HCT116 (cell line): ENCODE data around the gene ZNHIT2. TPM values are rescaled to one million over a fixed set of nuclear protein-coding genes. Genes with fewer than 3 reads are reported as not detected.

Experiments used
- ATAC-seq: fragments of 200-7000 bp; cut with Tn5 transposase; 2 replicates; pipeline ENCODE4 v1.9.1; 2020; ENCODE audit warnings: mild to moderate bottlenecking, moderate library complexity
- BruUV-seq: library from RNA; stranded (reverse); fragments of 400-500 nt; replicated peaks from 2 replicates; lab custom pipeline; 2021; lab: Mats Ljungman, UMichigan
- CTCF ChIA-PET: fragments of 300-600 bp; sonication (Branson Sonifier 250); formaldehyde crosslinking; loops from one replicate; lab custom pipeline; 2021; ENCODE audit warnings: antibody characterized with exemption; lab: Charles Lee
- POLR2A ChIA-PET: fragments of 300-600, 350-600 bp; sonication (Branson Sonifier 250); formaldehyde crosslinking; loops from one replicate; lab custom pipeline; 2021; ENCODE audit warnings: antibody characterized with exemption; lab: Charles Lee
- RAD21 ChIA-PET, 2 experiments: fragments of 300-600 bp; sonication (Branson Sonifier 250); formaldehyde crosslinking; loops; one replicate each; lab custom pipeline; 2023; ENCODE audit warnings: low total read pairs in 2 of 2; ENCODE audit not compliant: uncharacterized antibody in 2 of 2, unreplicated experiment in 2 of 2, low non-redundant PET in 1 of 2; lab: Charles Lee
- DNase-seq: peaks from one replicate; pipeline ENCODE4 v3.0.0-alpha.2; 2010; ENCODE audit warnings: low read depth, low spot score
- H2AFZ ChIP-seq: fragments of 200-600 bp; shearing (Covaris generic), sonication (generic); 2 replicates; pipeline ENCODE4 v1.6.1; 2017; ENCODE audit warnings: low read depth, mixed run types, mixed read lengths, antibody characterized with exemption, low read length; ENCODE audit not compliant: poor library complexity, severe bottlenecking
- H3K27ac ChIP-seq: 2 replicates; pipeline ENCODE4 v1.5.1; 2012; ENCODE audit warnings: low read depth, low read length
- H3K27me3 ChIP-seq: fragments of 200-600 bp; sonication (generic); 2 replicates; pipeline ENCODE4 v1.6.1; 2016; ENCODE audit warnings: mixed run types, low read length, mixed read lengths; ENCODE audit not compliant: insufficient read depth
- H3K36me3 ChIP-seq, 2 experiments: fragments of 200-500 bp in 1 of 2; fragments of 200-600 bp in 1 of 2; sonication (Bioruptor generic) in 1 of 2; sonication (generic) in 1 of 2; 2 replicates each; pipeline versions ENCODE4 v1.5.1 to v1.6.1; 2014 to 2016; ENCODE audit warnings: low read length in 2 of 2, inconsistent platforms in 1 of 2, mixed read lengths in 1 of 2, mixed run types in 1 of 2; ENCODE audit not compliant: insufficient read depth in 2 of 2, control insufficient read depth in 1 of 2
- H3K4me1 ChIP-seq, 2 experiments: fragments of 200-600 bp in 1 of 2; sonication (generic) in 1 of 2; 2 replicates each; pipeline versions ENCODE4 v1.5.1 to v1.6.1; 2012 to 2017; ENCODE audit warnings: low read length in 2 of 2, inconsistent platforms in 1 of 2, mild to moderate bottlenecking in 1 of 2, mixed read lengths in 1 of 2, mixed run types in 1 of 2, moderate library complexity in 1 of 2; ENCODE audit not compliant: insufficient read depth in 2 of 2, control insufficient read depth in 1 of 2
- H3K4me2 ChIP-seq: fragments of 200-600 bp; sonication (generic); 2 replicates; pipeline ENCODE4 v1.6.1; 2017; ENCODE audit warnings: mixed run types, low read length, mixed read lengths
- H3K4me3 ChIP-seq, 2 experiments: fragments of 200-600 bp in 1 of 2; sonication (generic) in 1 of 2; replicated peaks in 1 of 2; 2 replicates each; pipeline ENCODE4 v1.5.1; 2011 to 2016; ENCODE audit warnings: low read length in 2 of 2, control low read depth in 1 of 2, low read depth in 1 of 2, mild to moderate bottlenecking in 1 of 2, mixed read lengths in 1 of 2, mixed run types in 1 of 2
- H3K79me2 ChIP-seq: fragments of 200-600 bp; sonication (generic); 2 replicates; pipeline ENCODE4 v1.6.1; 2017; ENCODE audit warnings: mild to moderate bottlenecking, mixed run types, low read length, moderate library complexity, mixed read lengths; ENCODE audit not compliant: insufficient read depth
- H3K9ac ChIP-seq: fragments of 200-600 bp; sonication (generic); 2 replicates; pipeline ENCODE4 v1.6.1; 2016; ENCODE audit warnings: low read length, mixed read lengths
- H3K9me2 ChIP-seq: fragments of 200-600 bp; sonication (generic), shearing (Covaris generic); 2 replicates; pipeline ENCODE4 v1.6.1; 2017; ENCODE audit warnings: mixed run types, mild to moderate bottlenecking, moderate library complexity; ENCODE audit not compliant: insufficient read depth
- H3K9me3 ChIP-seq, 2 experiments: fragments of 200-500 bp in 1 of 2; fragments of 200-600 bp in 1 of 2; sonication (Bioruptor generic) in 1 of 2; sonication (generic) in 1 of 2; 2 replicates each; pipeline ENCODE4 v1.6.1; 2014 to 2017; ENCODE audit warnings: low read length in 2 of 2, mixed read lengths in 2 of 2, inconsistent platforms in 1 of 2, low read depth in 1 of 2, mild to moderate bottlenecking in 1 of 2, mixed run types in 1 of 2, moderate library complexity in 1 of 2; ENCODE audit not compliant: control insufficient read depth in 1 of 2, insufficient read depth in 1 of 2
- H4K20me1 ChIP-seq: fragments of 200-600 bp; sonication (generic), shearing (Covaris generic); 2 replicates; pipeline ENCODE4 v1.6.1; 2017; ENCODE audit warnings: mixed run types, mild to moderate bottlenecking, moderate library complexity; ENCODE audit not compliant: insufficient read depth
- ATF3 ChIP-seq: IDR thresholded peaks from 2 replicates; pipeline ENCODE4 v1.6.1; 2012
- CBX3 ChIP-seq: IDR thresholded peaks from 2 replicates; pipeline ENCODE4 v1.6.1; 2012; ENCODE audit warnings: low read depth
- CEBPB ChIP-seq: IDR thresholded peaks from 2 replicates; pipeline ENCODE4 v1.6.1; 2012; ENCODE audit warnings: low read depth
- CTCF ChIP-seq, 3 experiments: fragments of 200-600 bp in 1 of 3; sonication (generic) in 1 of 3; IDR thresholded peaks in 2 of 3; conservative IDR thresholded peaks in 1 of 3; 2 replicates each; pipeline ENCODE4 v1.5.1; 2012 to 2017; ENCODE audit warnings: low read depth in 2 of 3, low read length in 2 of 3, antibody characterized with exemption in 1 of 3, borderline replicate concordance in 1 of 3, control low read depth in 1 of 3, mild to moderate bottlenecking in 1 of 3, mixed read lengths in 1 of 3, mixed run types in 1 of 3, moderate library complexity in 1 of 3; ENCODE audit not compliant: insufficient read depth in 1 of 3
- EGR1 ChIP-seq: IDR thresholded peaks from 2 replicates; pipeline ENCODE4 v1.6.1; 2012; ENCODE audit warnings: low read depth
- ELF1 ChIP-seq: IDR thresholded peaks from 2 replicates; pipeline ENCODE4 v1.6.1; 2012; ENCODE audit warnings: low read depth, borderline replicate concordance
- EZH2 ChIP-seq: fragments of 200-600 bp; sonication (generic); IDR thresholded peaks from 2 replicates; pipeline ENCODE4 v1.6.1; 2017; ENCODE audit warnings: antibody characterized with exemption, mixed run types
- EZH2phosphoT487 ChIP-seq: fragments of 200-600 bp; IDR thresholded peaks from 2 replicates; pipeline ENCODE4 v1.6.1; 2018; ENCODE audit warnings: antibody characterized with exemption, borderline replicate concordance
- JUND ChIP-seq: IDR thresholded peaks from 2 replicates; pipeline ENCODE4 v1.6.1; 2012
- MAX ChIP-seq: IDR thresholded peaks from 2 replicates; pipeline ENCODE4 v1.6.1; 2012
- POLR2AphosphoS5 ChIP-seq: IDR thresholded peaks from 2 replicates; pipeline ENCODE4 v1.6.1; 2011; ENCODE audit warnings: mild to moderate bottlenecking, low read depth, low read length, moderate library complexity
- REST ChIP-seq: IDR thresholded peaks from 2 replicates; pipeline ENCODE4 v1.6.1; 2012; ENCODE audit warnings: low read depth
- SIN3A ChIP-seq: IDR thresholded peaks from 2 replicates; pipeline ENCODE4 v1.6.1; 2012; ENCODE audit warnings: low read depth
- SRF ChIP-seq: IDR thresholded peaks from 2 replicates; pipeline ENCODE4 v1.6.1; 2012; ENCODE audit warnings: low read depth
- YY1 ChIP-seq: IDR thresholded peaks from 2 replicates; pipeline ENCODE4 v1.6.1; 2011; ENCODE audit warnings: low read length, low read depth, moderate library complexity, mild to moderate bottlenecking; ENCODE audit not compliant: insufficient replicate concordance; ENCODE audit errors: extremely low read depth
- ZBTB33 ChIP-seq: IDR thresholded peaks from 2 replicates; pipeline ENCODE4 v1.6.1; 2011; ENCODE audit warnings: mild to moderate bottlenecking, low read length, moderate library complexity; ENCODE audit not compliant: insufficient replicate concordance; ENCODE audit errors: extremely low read depth
- ZFX ChIP-seq: fragments of 450-650 bp; IDR thresholded peaks from 2 replicates; pipeline ENCODE4 v1.6.1; 2017
- ZNF274 ChIP-seq: fragments of 200-500 bp; sonication (Bioruptor generic); IDR thresholded peaks from 2 replicates; pipeline ENCODE4 v1.6.1; 2014; ENCODE audit warnings: mild to moderate bottlenecking, low read depth, low read length, inconsistent platforms
- intact Hi-C: fragments of 100-400 bp; cut with micrococcal nuclease; formaldehyde crosslinking; loops from 2 replicates; pipeline ENCODE4 v1.10.0; 2022
- total RNA-seq: library from RNA; stranded (reverse); gene quantifications from one replicate; pipeline ENCODE4 v1.2.1, GENCODE V29; 2021; ENCODE audit not compliant: unreplicated experiment

Gene ZNHIT2
- total RNA-seq, 1 experiment from 2014 or later, result 18.8 TPM

- POLR2A ChIA-PET, result no interaction called here
- intact Hi-C loops, result loop anchor here (5.0 kb wide), 1 partner anchor 65 kb away; the partner anchor contains the start of gene ARL2
- TF ChIP-seq CBX3 (no peak), MAX (no peak), SIN3A (no peak), REST (no peak), YY1 (no peak), JUND (no peak), ELF1 (no peak), ZNF274 (no peak), CEBPB (no peak), EZH2 (no peak), ZFX (no peak), CTCF (IDR thresholded peaks at IDR 0.05 in 2 of 3, conservative IDR thresholded peaks at IDR 0.05 in 1 of 3; ENCODE audit: borderline replicate concordance in 1 of 3, insufficient read depth in 1 of 3, low read depth in 2 of 3, low read length in 2 of 3) (no peak), ATF3 (no peak), POLR2AphosphoS5 (no peak), EGR1 (no peak), ZBTB33 (no peak), EZH2phosphoT487 (no peak), SRF (no peak)
- TF ChIP-seq, all 23 proteins: peak for 0
- Histone ChIP-seq H3K4me2 (no peak overlapping the region), H3K9me2 (no peaks in the 10 kb centered on the region), H3K79me2 (peaks cover 58% of the 10 kb centered on the region), H3K4me1 (peaks cover 0 to 18% of the 10 kb centered on the region in 2 experiments; a peak in 3 of 4 replicates), H3K27me3 (no peaks in the 10 kb centered on the region), H3K9ac (no peak overlapping the region), H3K27ac (no peak overlapping the region; the same call in 1 of the 2 replicates), H3K36me3 (peaks cover 14 to 49% of the 10 kb centered on the region in 2 experiments; a peak in 2 of 4 replicates), H2AFZ (no peak overlapping the region), H3K4me3 (no peak overlapping the region), H4K20me1 (no peaks in the 10 kb centered on the region), H3K9me3 (no peaks in the 10 kb centered on the region)
- no TSS peak for BruUV-seq
- CTCF ChIA-PET, result no interaction called here
- ATAC-seq (peak; percentile 19; the same call in 1 of the 2 replicates), DNase-seq (no peak)
- RAD21 ChIA-PET, result no interaction called here
Observed at GRCh38 chr11:65077451-65077850, 40.0 kb downstream of the ZNHIT2 start.
